HCT116 (cell line): Measurements from ENCODE around the gene HECTD2. TPM values are rescaled to one million over a fixed set of nuclear protein-coding genes. Genes with fewer than 3 reads are reported as not detected.

Experiments used
- ATAC-seq: fragments of 200-7000 bp; cut with Tn5 transposase; 2 replicates; pipeline ENCODE4 v1.9.1; 2020; ENCODE audit warnings: mild to moderate bottlenecking, moderate library complexity
- BruUV-seq: library from RNA; stranded (reverse); fragments of 400-500 nt; replicated peaks from 2 replicates; lab custom pipeline; 2021; lab: Mats Ljungman, UMichigan
- CTCF ChIA-PET: fragments of 300-600 bp; sonication (Branson Sonifier 250); formaldehyde crosslinking; loops from one replicate; lab custom pipeline; 2021; ENCODE audit warnings: antibody characterized with exemption; lab: Charles Lee
- POLR2A ChIA-PET: fragments of 300-600, 350-600 bp; sonication (Branson Sonifier 250); formaldehyde crosslinking; loops from one replicate; lab custom pipeline; 2021; ENCODE audit warnings: antibody characterized with exemption; lab: Charles Lee
- RAD21 ChIA-PET, 2 experiments: fragments of 300-600 bp; sonication (Branson Sonifier 250); formaldehyde crosslinking; loops; one replicate each; lab custom pipeline; 2023; ENCODE audit warnings: low total read pairs in 2 of 2; ENCODE audit not compliant: uncharacterized antibody in 2 of 2, unreplicated experiment in 2 of 2, low non-redundant PET in 1 of 2; lab: Charles Lee
- DNase-seq: peaks from one replicate; pipeline ENCODE4 v3.0.0-alpha.2; 2010; ENCODE audit warnings: low read depth, low spot score
- H2AFZ ChIP-seq: fragments of 200-600 bp; shearing (Covaris generic), sonication (generic); 2 replicates; pipeline ENCODE4 v1.6.1; 2017; ENCODE audit warnings: low read depth, mixed run types, mixed read lengths, antibody characterized with exemption, low read length; ENCODE audit not compliant: poor library complexity, severe bottlenecking
- H3K27ac ChIP-seq: 2 replicates; pipeline ENCODE4 v1.5.1; 2012; ENCODE audit warnings: low read depth, low read length
- H3K27me3 ChIP-seq: fragments of 200-600 bp; sonication (generic); 2 replicates; pipeline ENCODE4 v1.6.1; 2016; ENCODE audit warnings: mixed run types, low read length, mixed read lengths; ENCODE audit not compliant: insufficient read depth
- H3K36me3 ChIP-seq, 2 experiments: fragments of 200-500 bp in 1 of 2; fragments of 200-600 bp in 1 of 2; sonication (Bioruptor generic) in 1 of 2; sonication (generic) in 1 of 2; 2 replicates each; pipeline versions ENCODE4 v1.5.1 to v1.6.1; 2014 to 2016; ENCODE audit warnings: low read length in 2 of 2, inconsistent platforms in 1 of 2, mixed read lengths in 1 of 2, mixed run types in 1 of 2; ENCODE audit not compliant: insufficient read depth in 2 of 2, control insufficient read depth in 1 of 2
- H3K4me1 ChIP-seq, 2 experiments: fragments of 200-600 bp in 1 of 2; sonication (generic) in 1 of 2; 2 replicates each; pipeline versions ENCODE4 v1.5.1 to v1.6.1; 2012 to 2017; ENCODE audit warnings: low read length in 2 of 2, inconsistent platforms in 1 of 2, mild to moderate bottlenecking in 1 of 2, mixed read lengths in 1 of 2, mixed run types in 1 of 2, moderate library complexity in 1 of 2; ENCODE audit not compliant: insufficient read depth in 2 of 2, control insufficient read depth in 1 of 2
- H3K4me2 ChIP-seq: fragments of 200-600 bp; sonication (generic); 2 replicates; pipeline ENCODE4 v1.6.1; 2017; ENCODE audit warnings: mixed run types, low read length, mixed read lengths
- H3K4me3 ChIP-seq, 2 experiments: fragments of 200-600 bp in 1 of 2; sonication (generic) in 1 of 2; replicated peaks in 1 of 2; 2 replicates each; pipeline ENCODE4 v1.5.1; 2011 to 2016; ENCODE audit warnings: low read length in 2 of 2, control low read depth in 1 of 2, low read depth in 1 of 2, mild to moderate bottlenecking in 1 of 2, mixed read lengths in 1 of 2, mixed run types in 1 of 2
- H3K79me2 ChIP-seq: fragments of 200-600 bp; sonication (generic); 2 replicates; pipeline ENCODE4 v1.6.1; 2017; ENCODE audit warnings: mild to moderate bottlenecking, mixed run types, low read length, moderate library complexity, mixed read lengths; ENCODE audit not compliant: insufficient read depth
- H3K9ac ChIP-seq: fragments of 200-600 bp; sonication (generic); 2 replicates; pipeline ENCODE4 v1.6.1; 2016; ENCODE audit warnings: low read length, mixed read lengths
- H3K9me2 ChIP-seq: fragments of 200-600 bp; sonication (generic), shearing (Covaris generic); 2 replicates; pipeline ENCODE4 v1.6.1; 2017; ENCODE audit warnings: mixed run types, mild to moderate bottlenecking, moderate library complexity; ENCODE audit not compliant: insufficient read depth
- H3K9me3 ChIP-seq, 2 experiments: fragments of 200-500 bp in 1 of 2; fragments of 200-600 bp in 1 of 2; sonication (Bioruptor generic) in 1 of 2; sonication (generic) in 1 of 2; 2 replicates each; pipeline ENCODE4 v1.6.1; 2014 to 2017; ENCODE audit warnings: low read length in 2 of 2, mixed read lengths in 2 of 2, inconsistent platforms in 1 of 2, low read depth in 1 of 2, mild to moderate bottlenecking in 1 of 2, mixed run types in 1 of 2, moderate library complexity in 1 of 2; ENCODE audit not compliant: control insufficient read depth in 1 of 2, insufficient read depth in 1 of 2
- H4K20me1 ChIP-seq: fragments of 200-600 bp; sonication (generic), shearing (Covaris generic); 2 replicates; pipeline ENCODE4 v1.6.1; 2017; ENCODE audit warnings: mixed run types, mild to moderate bottlenecking, moderate library complexity; ENCODE audit not compliant: insufficient read depth
- ATF3 ChIP-seq: IDR thresholded peaks from 2 replicates; pipeline ENCODE4 v1.6.1; 2012
- CBX3 ChIP-seq: IDR thresholded peaks from 2 replicates; pipeline ENCODE4 v1.6.1; 2012; ENCODE audit warnings: low read depth
- CEBPB ChIP-seq: IDR thresholded peaks from 2 replicates; pipeline ENCODE4 v1.6.1; 2012; ENCODE audit warnings: low read depth
- CTCF ChIP-seq, 3 experiments: fragments of 200-600 bp in 1 of 3; sonication (generic) in 1 of 3; IDR thresholded peaks in 2 of 3; conservative IDR thresholded peaks in 1 of 3; 2 replicates each; pipeline ENCODE4 v1.5.1; 2012 to 2017; ENCODE audit warnings: low read depth in 2 of 3, low read length in 2 of 3, antibody characterized with exemption in 1 of 3, borderline replicate concordance in 1 of 3, control low read depth in 1 of 3, mild to moderate bottlenecking in 1 of 3, mixed read lengths in 1 of 3, mixed run types in 1 of 3, moderate library complexity in 1 of 3; ENCODE audit not compliant: insufficient read depth in 1 of 3
- EGR1 ChIP-seq: IDR thresholded peaks from 2 replicates; pipeline ENCODE4 v1.6.1; 2012; ENCODE audit warnings: low read depth
- FOSL1 ChIP-seq: IDR thresholded peaks from 2 replicates; pipeline ENCODE4 v1.6.1; 2012; ENCODE audit warnings: low read depth
- POLR2A ChIP-seq: IDR thresholded peaks from 2 replicates; pipeline ENCODE4 v1.7.0; 2011; ENCODE audit warnings: borderline replicate concordance; ENCODE audit not compliant: insufficient read depth, insufficient read length; ENCODE audit errors: extremely low read depth
- POLR2AphosphoS5 ChIP-seq: IDR thresholded peaks from 2 replicates; pipeline ENCODE4 v1.6.1; 2011; ENCODE audit warnings: mild to moderate bottlenecking, low read depth, low read length, moderate library complexity
- RAD21 ChIP-seq: IDR thresholded peaks from 2 replicates; pipeline ENCODE4 v1.6.1; 2012; ENCODE audit warnings: low read depth, mild to moderate bottlenecking
- REST ChIP-seq: IDR thresholded peaks from 2 replicates; pipeline ENCODE4 v1.6.1; 2012; ENCODE audit warnings: low read depth
- SIN3A ChIP-seq: IDR thresholded peaks from 2 replicates; pipeline ENCODE4 v1.6.1; 2012; ENCODE audit warnings: low read depth
- SP1 ChIP-seq: IDR thresholded peaks from 2 replicates; pipeline ENCODE4 v1.6.1; 2012; ENCODE audit warnings: low read depth
- TCF7L2 ChIP-seq: IDR thresholded peaks from 2 replicates; pipeline ENCODE4 v1.7.0; 2011; ENCODE audit warnings: borderline replicate concordance, inconsistent platforms; ENCODE audit not compliant: insufficient read depth, insufficient read length; ENCODE audit errors: extremely low read depth
- ZNF274 ChIP-seq: fragments of 200-500 bp; sonication (Bioruptor generic); IDR thresholded peaks from 2 replicates; pipeline ENCODE4 v1.6.1; 2014; ENCODE audit warnings: mild to moderate bottlenecking, low read depth, low read length, inconsistent platforms
- intact Hi-C: fragments of 100-400 bp; cut with micrococcal nuclease; formaldehyde crosslinking; loops from 2 replicates; pipeline ENCODE4 v1.10.0; 2022
- total RNA-seq: library from RNA; stranded (reverse); gene quantifications from one replicate; pipeline ENCODE4 v1.2.1, GENCODE V29; 2021; ENCODE audit not compliant: unreplicated experiment

Gene HECTD2
- total RNA-seq, 1 experiment from 2014 or later: 3.0 TPM

GRCh38 chr10:91514787-91515186 is 104.6 kb downstream of the HECTD2 start (continued):
- TF ChIP-seq POLR2A (no peak), SIN3A (no peak), RAD21 (no peak), CBX3 (no peak), FOSL1 (no peak), SP1 (no peak), ATF3 (no peak)

- ChIA-PET RAD21 (no interaction called here), CTCF (no interaction called here), POLR2A (no interaction called here)
- intact Hi-C loops: no loop called here
- DNase-seq (no peak), ATAC-seq (no peak)
- Histone ChIP-seq H3K9me2 (no peaks in the 10 kb centered on the region), H2AFZ (no peak overlapping the region), H3K9me3 (no peaks in the 10 kb centered on the region), H3K4me2 (no peak overlapping the region), H3K4me1 (no peaks in the 10 kb centered on the region), H3K27me3 (no peaks in the 10 kb centered on the region), H4K20me1 (no peaks in the 10 kb centered on the region), H3K79me2 (no peaks in the 10 kb centered on the region), H3K36me3 (no peaks in the 10 kb centered on the region), H3K9ac (no peak overlapping the region), H3K27ac (no peak overlapping the region), H3K4me3 (no peak overlapping the region)
- no TSS peak for BruUV-seq
- TF ChIP-seq TCF7L2: no peak
- TF ChIP-seq EGR1: no peak
- no peak for TF ChIP-seq SP1
- no peak for TF ChIP-seq CTCF (IDR thresholded peaks at IDR 0.05 in 2 of 3, conservative IDR thresholded peaks at IDR 0.05 in 1 of 3; ENCODE audit: borderline replicate concordance in 1 of 3, insufficient read depth in 1 of 3, low read depth in 2 of 3, low read length in 2 of 3)
- no peak for TF ChIP-seq REST
- TF ChIP-seq ZNF274: no peak
- TF ChIP-seq POLR2AphosphoS5: no peak
- TF ChIP-seq CEBPB: no peak
Observed at GRCh38 chr10:91517394-91517793, 107.2 kb downstream of the HECTD2 start.
